Body of pancreas (tissue), 4 donors: ENCODE data around the gene EXOSC3.

Source experiments
- CTCF ChIP-seq, 7 experiments: fragments of 450-650 bp in 4 of 7; fragments of 200-600 bp in 3 of 7; sonication (generic) in 3 of 7; IDR thresholded peaks; one replicate each; pipeline ENCODE4 v1.5.1; 2016 to 2019; ENCODE audit warnings: antibody characterized with exemption in 7 of 7
- POLR2A ChIP-seq, 3 donors: fragments of 450-650 bp; IDR thresholded peaks; one replicate each; pipeline ENCODE4 v1.6.1; 2016; ENCODE audit warnings: antibody characterized with exemption in 3 of 3, mild to moderate bottlenecking in 2 of 3

DNA sequence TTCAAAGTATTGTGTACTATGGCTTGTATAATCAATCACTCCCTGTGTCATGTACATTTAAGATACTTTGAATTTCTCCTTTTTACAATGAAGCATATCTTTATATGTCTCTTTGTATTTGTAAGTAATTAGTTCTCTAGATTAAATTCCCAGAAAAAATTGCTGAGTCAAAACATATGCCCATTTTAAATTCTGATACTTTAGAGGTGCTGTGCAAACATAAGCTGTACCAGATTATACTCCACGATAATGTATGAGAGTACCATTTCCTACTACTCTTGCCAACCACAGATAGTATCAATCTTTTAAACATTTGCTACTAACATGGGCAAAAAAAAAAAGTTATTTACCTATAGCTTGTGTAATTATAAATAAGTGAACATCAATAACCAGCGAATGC, 34.0 kb upstream of the EXOSC3 start:
- TF ChIP-seq CTCF (IDR thresholded peaks at IDR 0.05) (no peak), POLR2A (IDR thresholded peaks at IDR 0.05) (no peak)
